HG03354 (cell line): ENCODE results near the gene TMBIM4.

ENCODE experiments used
- ATAC-seq: cut with Tn5 transposase; IDR thresholded peaks from one replicate; pipeline ENCODE4 v1.9.1; 2021; ENCODE audit warnings: mild to moderate bottlenecking; ENCODE audit not compliant: unreplicated experiment, poor library complexity, severe bottlenecking

The TMBIM4 gene

DNA sequence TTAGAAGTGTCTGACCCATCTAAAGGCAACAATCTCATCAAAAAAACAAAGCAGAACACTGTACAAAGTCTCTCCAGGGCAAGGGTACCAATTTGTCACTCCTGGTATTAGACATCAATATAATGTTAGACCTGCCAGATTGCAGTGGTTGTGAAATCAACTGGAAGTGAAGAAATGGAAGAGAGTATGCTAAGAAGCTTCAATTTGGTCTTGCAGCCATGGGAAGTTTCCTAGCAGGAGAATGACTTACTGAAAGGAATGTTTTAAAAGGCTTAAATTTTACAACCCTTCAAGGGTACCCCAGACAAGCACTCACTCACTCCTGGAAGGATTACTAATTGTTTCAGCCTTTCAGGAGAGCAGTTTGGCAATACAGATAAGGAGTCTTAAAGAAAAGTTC lies 58.2 kb downstream of the TMBIM4 start:
- ATAC-seq: no peak

DNA sequence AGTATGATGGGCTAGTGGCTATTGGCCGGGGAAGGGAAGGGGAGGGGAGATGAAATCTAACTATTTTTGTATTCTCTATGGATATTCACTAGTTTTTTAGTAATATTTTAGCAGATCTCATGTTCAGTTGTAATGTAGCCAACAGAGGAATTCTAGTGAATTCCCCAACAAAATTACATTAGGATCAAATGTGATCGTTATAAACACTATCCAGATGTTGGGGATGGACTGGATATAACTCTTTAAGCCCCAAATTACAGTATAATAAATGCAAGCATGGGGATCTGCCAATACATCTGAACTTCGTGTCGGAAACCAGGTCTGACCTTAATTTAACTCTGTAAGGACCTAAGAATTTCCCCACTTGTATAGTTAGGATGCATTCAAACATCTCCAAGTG lies 60.7 kb downstream of the TMBIM4 start:
- no peak for ATAC-seq

DNA sequence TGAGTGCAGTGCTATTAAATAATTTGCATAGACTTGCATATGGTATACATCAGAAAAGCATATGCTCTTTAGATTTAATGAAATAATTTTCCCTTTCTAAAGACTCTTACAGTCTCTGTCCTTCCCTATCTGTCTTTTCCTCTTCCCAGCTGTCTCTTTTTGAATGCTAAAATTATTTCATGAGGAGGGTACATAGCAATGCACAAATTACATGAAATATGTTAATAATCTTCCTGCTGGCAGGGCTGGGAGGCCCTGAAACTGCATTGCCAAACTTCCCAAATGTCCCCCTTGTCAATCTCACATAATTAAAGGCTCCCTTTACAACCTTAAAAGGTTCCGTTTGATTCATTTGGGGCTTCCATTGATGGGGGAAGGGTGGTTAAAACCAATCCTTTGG lies 61.4 kb downstream of the TMBIM4 start:
- no peak for ATAC-seq

DNA sequence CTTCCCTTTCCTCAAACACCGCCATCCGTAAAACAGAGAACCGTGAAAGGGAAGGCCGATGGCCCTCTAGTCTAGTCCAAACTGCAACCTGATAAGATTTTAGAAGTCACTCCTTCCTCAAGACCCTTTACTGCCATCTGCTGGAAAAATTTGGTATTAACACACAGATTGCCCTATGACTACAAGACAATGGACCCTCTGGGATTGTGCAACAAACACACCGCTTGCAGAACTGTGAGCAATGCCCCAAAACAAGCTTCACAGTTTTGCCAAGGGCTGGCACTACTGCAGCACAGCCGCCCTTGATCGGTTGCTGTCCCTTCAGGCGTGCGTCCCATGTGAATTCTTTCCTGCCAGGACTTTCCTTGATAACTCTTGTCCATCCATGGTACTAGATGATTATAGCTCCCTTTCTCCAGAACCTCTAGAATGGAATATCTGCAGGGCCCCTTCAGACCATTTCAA lies 62.3 kb downstream of the TMBIM4 start:
- peak; percentile 96 for ATAC-seq

DNA sequence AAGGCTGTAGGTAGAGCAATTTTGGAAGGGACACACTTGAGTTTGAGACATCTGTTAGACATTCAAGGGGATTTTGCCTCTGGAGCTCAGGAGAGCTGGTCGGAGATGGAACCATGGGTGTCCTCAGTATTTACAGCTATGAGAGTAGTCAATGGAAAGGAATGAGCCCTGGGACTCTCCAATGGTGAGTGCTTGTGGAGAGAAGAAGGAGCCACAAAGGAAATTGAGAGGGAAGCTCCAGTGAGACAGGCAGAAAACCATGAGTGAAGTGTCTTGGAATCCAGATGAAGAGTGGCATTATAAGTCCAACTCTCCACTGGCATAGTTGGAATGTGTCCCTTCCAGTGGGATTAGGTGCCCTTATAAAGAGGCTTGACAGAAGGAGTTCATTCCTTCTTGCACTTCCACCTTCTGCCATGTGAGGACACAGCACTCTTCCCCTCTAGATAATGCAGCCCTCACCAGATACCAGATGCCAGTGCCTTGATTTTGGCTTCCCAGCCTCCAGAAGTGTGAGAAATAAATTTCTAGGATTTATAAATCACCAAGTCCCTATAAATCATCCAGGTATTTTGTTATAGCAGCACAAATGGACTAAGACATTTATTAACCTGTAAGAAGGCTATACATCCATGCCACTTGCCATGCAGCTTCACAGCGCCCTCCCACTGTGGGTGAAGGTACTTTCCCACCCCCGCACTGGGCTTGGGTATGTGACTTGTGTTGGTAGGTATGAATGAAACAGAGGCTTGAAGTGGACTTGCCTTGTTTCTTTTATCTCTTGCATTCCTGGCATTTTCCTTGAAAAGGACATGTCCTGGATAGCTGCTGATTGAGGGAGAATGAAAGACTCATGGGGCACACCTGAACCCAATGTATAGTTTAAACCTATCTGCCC lies 66.5 kb downstream of the TMBIM4 start:
- no peak for ATAC-seq

DNA sequence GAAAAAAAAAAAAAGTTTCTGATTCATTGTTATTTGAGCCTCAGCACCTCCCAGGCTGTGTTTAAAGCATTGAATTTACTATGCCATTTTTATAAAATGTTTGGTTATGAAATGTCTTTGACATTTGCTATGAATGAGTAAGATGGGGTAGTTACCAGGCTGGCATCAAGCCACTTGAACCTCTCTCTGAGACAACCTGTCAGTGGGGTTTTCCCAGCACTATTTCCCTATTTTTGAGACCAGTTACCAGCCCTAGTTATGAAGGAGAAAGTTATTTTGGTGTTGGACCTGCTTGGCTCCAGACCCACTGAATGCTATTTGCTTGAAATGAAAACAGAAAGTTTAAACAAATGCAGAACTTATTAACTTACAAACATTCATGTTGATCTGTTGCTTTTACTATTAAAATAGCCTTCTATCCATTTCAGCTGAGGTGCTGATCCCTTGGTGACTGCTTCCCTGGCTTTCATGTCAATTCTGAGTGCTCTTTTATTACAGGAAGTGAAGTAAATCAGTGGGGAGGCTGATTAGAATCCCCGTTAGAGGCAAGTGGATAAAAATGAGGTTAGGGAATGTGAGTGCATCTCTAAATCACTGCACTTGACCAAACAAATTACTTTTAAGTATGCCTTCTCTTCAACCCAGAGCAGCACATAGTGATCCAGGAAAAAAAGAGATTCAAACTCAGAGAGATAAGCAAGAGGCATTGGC lies 77.1 kb downstream of the TMBIM4 start:
- ATAC-seq: peak; percentile 52

DNA sequence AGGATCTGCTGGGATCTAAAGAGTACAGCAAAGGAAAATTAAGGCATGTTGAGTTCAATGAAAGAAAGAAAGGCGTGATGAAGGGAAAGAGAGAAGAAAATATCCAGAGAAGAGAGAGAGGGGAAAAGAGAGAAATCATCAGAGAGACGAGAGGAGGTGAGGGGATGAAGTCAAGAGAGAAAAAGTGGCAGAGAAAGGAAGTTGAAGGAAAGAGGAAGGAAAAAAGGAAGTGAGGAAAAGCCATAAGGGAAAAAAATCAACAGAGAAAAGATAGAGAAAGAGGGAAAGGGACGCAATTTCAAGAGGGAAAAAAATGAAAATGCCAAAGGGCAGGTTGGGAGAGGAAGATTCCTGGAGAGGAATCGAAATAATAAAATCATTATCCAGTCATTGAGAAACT lies 79.6 kb downstream of the TMBIM4 start:
- ATAC-seq: no peak

DNA sequence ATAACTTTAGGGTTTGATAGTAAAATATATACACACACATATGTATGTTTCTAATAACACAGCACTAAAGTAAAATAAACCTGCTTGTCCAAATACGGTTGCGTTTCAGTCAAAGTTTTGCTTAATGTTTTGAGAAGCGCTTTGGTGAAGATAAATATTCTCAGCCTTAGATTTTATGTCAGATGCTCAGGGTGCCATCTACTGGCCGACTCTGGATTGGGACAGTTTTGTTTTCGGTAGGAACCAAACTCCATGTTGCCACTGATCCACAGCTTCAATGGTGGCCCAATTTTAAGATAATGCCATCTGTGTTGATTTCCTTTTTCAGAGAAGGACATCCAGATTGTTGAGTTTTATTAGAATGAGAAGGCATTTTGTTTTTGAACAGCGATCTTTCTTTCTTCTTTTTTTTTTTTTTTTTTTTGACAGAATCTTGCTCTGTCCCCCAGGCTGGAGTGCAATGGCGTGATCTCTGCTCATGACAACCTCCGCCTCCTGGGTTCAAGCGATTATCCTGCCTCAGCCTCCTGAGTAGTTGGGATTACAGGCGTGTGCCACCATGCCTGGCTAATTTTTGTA lies 82.3 kb downstream of the TMBIM4 start:
- peak; percentile 94 for ATAC-seq

DNA sequence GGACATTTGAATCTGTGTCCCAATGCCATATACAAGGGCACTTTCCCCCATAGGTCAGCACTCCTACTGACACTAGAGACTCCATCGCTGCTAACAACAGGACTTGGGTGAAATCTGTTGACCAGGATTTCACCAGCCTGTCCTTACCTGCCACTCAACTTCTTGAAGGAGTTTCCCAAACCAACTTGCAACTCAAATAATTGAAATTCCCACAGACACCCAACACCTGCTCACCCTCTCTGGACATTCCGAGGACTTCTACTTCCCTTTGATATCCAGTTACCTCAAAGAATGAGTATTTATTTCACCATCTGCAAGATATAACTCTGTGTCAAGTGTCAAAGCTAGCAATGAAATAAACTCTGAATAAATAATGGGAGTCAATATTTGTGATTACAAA lies 83.8 kb downstream of the TMBIM4 start:
- no peak for ATAC-seq
